AG09309 (cell line): ENCODE data around the gene CCL27.

ENCODE experiments used
- DNase-seq: peaks from one replicate; pipeline ENCODE4 v3.0.0-alpha.2; 2010; ENCODE audit warnings: low read depth
- H3K4me3 ChIP-seq: 2 replicates; pipeline ENCODE4 v1.5.1; 2011; ENCODE audit warnings: mild to moderate bottlenecking, low read depth, low read length, moderate library complexity; ENCODE audit not compliant: control insufficient read depth
- CTCF ChIP-seq: IDR thresholded peaks from 2 replicates; pipeline ENCODE4 v1.5.1; 2011; ENCODE audit warnings: mild to moderate bottlenecking, low read depth, low read length, inconsistent platforms; ENCODE audit not compliant: insufficient read depth, control insufficient read depth; ENCODE audit errors: missing control alignments

Gene CCL27

DNA sequence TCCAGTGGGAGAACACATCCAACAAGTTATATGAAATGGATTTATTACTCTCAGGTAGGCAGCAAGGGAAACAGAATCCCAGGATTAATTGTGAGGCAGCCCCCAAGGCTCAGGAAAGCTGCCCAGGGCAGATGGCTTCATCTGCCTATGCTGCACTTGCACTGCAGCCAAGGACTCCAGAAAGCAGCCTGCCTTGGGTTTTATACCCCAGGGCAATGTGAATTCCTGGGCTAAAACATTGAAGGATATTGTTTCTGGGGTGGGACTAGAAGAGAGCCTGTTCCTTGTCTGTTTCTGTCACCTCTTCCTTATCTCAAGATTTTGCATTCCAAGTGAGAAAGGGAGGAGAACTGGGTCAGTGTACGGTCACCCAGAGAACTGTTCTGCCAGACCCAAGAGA lies 8.8 kb upstream of the CCL27 start:
- no peak overlapping the region for H3K4me3 ChIP-seq
- TF ChIP-seq CTCF = no peak
- DNase-seq = no peak

DNA sequence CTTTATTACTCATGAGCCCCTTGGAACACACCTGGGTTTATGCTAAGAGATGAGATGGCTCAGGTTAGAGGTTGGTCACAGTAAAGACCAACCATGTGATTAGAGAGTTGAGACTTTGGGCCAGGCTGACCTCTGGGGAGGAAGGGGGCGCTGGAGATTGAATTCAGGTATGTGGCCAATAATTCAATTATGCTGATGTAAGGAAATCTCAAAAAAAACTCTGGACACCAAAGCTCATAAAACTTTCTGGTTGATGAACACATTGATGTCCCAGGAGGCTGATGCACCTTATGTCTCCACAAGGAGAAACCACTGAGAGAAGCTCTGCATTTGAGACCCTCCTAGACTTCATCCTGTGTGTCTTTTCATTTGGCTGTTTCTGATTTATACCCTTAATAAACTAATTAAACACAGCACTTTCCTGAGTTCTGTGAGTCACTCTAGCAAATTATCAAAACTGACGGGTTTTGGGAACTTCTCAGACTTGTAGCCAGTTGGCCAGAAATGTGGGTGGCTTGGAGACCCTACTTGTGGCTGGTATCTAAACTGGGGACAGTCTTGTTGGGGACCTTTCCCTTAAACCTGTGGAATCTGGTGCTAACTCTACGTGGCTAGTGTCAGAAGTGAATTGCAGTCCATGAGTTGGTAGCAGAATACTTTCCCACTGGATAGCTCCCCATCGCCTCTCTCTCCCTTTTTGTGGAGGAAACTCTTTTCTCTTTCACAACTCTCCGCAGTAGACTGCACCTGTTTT lies 7.5 kb upstream of the CCL27 start:
- no peak for DNase-seq
- no peak for TF ChIP-seq CTCF
- no peak overlapping the region for H3K4me3 ChIP-seq

GRCh38 chr9:34665381-34666250 lies 3.2 kb upstream of the CCL27 start:
- no peak for TF ChIP-seq CTCF
- H3K4me3 ChIP-seq = peak overlapping the region; percentile 70

DNA sequence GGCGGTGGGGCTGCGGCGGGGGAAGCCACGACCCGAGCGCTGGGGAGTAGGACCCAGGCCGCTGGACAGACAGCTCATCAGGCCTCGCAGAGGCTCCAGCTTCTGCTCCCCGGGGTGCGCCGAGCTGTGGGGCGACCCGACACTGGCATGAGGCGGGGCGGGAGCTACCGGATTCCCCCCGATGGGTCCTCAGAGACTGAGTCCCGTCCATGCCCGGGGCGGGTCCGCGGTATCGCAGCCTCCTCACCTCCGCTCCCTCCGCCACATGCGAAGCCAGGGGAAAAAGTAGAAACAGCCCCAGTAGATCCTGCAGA lies 2.6 kb upstream of the CCL27 start:
- DNase-seq = no peak
- TF ChIP-seq CTCF = no peak
- peak overlapping the region; percentile 70 for H3K4me3 ChIP-seq

More at GRCh38 chr9:34665381-34666250, 3.2 kb upstream of the CCL27 start:
- peak; percentile 74 for DNase-seq

- H3K4me3 ChIP-seq = peak overlapping the region; percentile 70
- DNase-seq = peak; percentile 37
- TF ChIP-seq CTCF = peak; percentile 99
Measured at GRCh38 chr9:34664281-34665066, 2.0 kb upstream of the CCL27 start.

- TF ChIP-seq CTCF = no peak
- H3K4me3 ChIP-seq = no peak overlapping the region
- no peak for DNase-seq
Measured at GRCh38 chr9:34663303-34663605, 797 bp upstream of the CCL27 start.
